ENCODE results near the gene DNAJC7. TPM values are rescaled to one million over a fixed set of nuclear protein-coding genes. Genes with fewer than 3 reads are reported as not detected.
A peak's percentile ranks its signal among the peaks of the same experiment; 100 is the strongest.
"Not testable (repeated sequence)": the region's sequence is repeated elsewhere in the genome, so short reads cannot be mapped to it uniquely, and the experiment has no call there.

DNAJC7 gene
- total RNA-seq, 1 donor from 2014 or later, result 75.9 TPM

DNA sequence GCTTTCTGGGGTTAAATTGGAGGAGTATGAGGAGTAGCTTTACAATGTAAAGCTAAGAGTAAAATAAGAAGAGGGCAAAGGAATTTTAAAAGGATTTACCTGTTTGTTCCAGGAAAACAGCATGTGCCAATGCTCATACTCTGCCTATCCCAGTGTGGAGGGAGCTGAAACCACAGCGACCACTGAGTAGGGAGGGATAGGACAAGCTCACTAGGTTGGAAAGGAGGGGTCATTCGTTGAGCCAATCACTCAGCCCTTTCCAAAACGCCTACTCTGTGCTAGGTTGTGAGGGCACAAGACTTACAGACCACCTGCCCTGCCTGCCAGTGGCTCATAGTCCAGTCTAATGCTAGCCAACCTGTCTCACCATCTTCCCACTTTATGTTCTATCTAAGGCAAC, 1.1 kb upstream of the DNAJC7 start:
- peak overlapping the region; percentile 95 for H3K27ac ChIP-seq
- peak overlapping the region; percentile 93 for H3K4me3 ChIP-seq
- H3K9me3 ChIP-seq, result no peaks in the 10 kb centered on the region
- H3K27me3 ChIP-seq, result no peaks in the 10 kb centered on the region
- DNase-seq (no peak), ATAC-seq (no peak)
- H3K4me1 ChIP-seq, result peaks cover 41% of the 10 kb centered on the region
- intact Hi-C loops (cut with DNase I), result no loop called here
- H3K36me3 ChIP-seq, result peaks cover 13% of the 10 kb centered on the region
- TF ChIP-seq CTCF (IDR thresholded peaks at IDR 0.05), result no peak

GRCh38 chr17:42017866-42018200, 594 bp upstream of the DNAJC7 start:
- H3K27me3 ChIP-seq, result no peaks in the 10 kb centered on the region
- no peak for DNase-seq
- no peak for ATAC-seq
- H3K4me1 ChIP-seq, result peaks cover 38% of the 10 kb centered on the region
- peak overlapping the region; percentile 95 for H3K27ac ChIP-seq
- peak overlapping the region; percentile 93 for H3K4me3 ChIP-seq
- intact Hi-C loops (cut with DNase I), result no loop called here
- H3K9me3 ChIP-seq, result no peaks in the 10 kb centered on the region
- peaks cover 8% of the 10 kb centered on the region for H3K36me3 ChIP-seq
- TF ChIP-seq CTCF (IDR thresholded peaks at IDR 0.05), result no peak

DNA sequence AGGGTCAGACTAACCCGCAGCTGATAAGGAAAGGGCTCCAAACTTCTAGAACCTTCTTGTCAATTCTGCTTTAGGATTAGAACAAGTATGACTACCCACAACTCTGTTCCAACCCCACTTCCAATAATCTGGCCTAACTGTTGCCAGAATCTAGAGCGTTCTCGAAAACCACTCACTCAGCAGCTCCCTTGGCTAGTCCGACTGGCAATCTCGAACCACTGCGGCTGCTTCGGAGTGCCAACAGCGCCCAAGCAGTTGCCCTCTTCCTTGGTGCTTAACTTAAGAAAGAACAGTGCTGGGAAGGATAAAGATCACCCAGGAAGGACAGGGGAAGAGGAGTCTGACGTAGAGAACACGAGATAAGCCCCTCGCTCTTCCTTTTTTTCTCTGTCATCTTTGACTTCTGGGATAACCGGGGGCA, 818 bp downstream of the DNAJC7 start:
- peak overlapping the region; percentile 95 for H3K27ac ChIP-seq
- TF ChIP-seq CTCF (IDR thresholded peaks at IDR 0.05), result no peak
- H3K9me3 ChIP-seq, result no peaks in the 10 kb centered on the region
- peak overlapping the region; percentile 93 for H3K4me3 ChIP-seq
- H3K4me1 ChIP-seq, result peaks cover 42% of the 10 kb centered on the region
- H3K36me3 ChIP-seq, result no peaks in the 10 kb centered on the region
- intact Hi-C loops (cut with DNase I), result no loop called here
- DNase-seq (no peak), ATAC-seq (no peak)
- no peaks in the 10 kb centered on the region for H3K27me3 ChIP-seq

DNA sequence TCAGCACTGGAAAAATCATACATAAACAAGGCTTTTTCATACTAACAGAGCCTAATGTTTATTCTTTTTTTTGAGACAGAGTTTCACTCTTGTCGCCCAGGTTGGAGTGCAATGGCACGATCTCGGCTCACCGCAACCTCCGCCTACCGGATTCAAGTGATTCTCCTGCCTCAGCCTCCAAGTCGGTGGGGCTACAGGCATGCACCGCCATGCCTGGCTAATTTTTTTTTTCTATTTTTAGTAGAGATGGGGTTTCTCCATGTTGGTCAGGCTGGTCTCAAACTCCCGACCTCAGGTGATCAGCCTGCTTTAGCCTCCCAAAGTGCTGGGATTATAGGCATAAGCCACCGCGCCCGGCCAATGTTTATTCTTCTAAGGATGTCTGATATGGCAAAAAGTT, 3.5 kb downstream of the DNAJC7 start:
- H3K36me3 ChIP-seq; H3K9me3 ChIP-seq; H3K27ac ChIP-seq; H3K27me3 ChIP-seq; ATAC-seq; H3K4me3 ChIP-seq; DNase-seq; intact Hi-C loops (cut with DNase I): not testable (repeated sequence)
- H3K4me1 ChIP-seq, result peaks cover 49% of the 10 kb centered on the region

DNA sequence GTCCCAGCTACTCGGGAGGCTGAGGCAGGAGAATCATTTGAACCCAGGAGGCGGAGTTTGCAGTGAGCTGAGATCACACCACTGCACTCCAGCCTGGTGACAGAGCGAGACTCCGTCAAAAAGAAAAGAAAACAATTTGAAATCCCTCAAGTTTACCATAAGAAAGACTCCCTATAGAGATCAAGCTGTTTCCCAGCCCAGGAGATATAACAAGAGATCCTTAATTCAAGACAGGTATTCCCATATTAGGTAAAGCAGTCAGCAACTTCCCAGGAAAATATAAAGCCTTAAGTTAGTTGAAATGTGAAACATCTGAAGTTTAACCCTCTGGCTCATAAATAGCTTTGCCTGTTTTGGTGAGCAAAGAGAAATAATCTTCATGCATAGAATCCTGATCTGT, 4.9 kb downstream of the DNAJC7 start:
- H3K9me3 ChIP-seq; DNase-seq; H3K27ac ChIP-seq; H3K4me3 ChIP-seq; ATAC-seq; H3K36me3 ChIP-seq; H3K27me3 ChIP-seq; intact Hi-C loops (cut with DNase I): not testable (repeated sequence)
- peaks cover 42% of the 10 kb centered on the region for H3K4me1 ChIP-seq

DNA sequence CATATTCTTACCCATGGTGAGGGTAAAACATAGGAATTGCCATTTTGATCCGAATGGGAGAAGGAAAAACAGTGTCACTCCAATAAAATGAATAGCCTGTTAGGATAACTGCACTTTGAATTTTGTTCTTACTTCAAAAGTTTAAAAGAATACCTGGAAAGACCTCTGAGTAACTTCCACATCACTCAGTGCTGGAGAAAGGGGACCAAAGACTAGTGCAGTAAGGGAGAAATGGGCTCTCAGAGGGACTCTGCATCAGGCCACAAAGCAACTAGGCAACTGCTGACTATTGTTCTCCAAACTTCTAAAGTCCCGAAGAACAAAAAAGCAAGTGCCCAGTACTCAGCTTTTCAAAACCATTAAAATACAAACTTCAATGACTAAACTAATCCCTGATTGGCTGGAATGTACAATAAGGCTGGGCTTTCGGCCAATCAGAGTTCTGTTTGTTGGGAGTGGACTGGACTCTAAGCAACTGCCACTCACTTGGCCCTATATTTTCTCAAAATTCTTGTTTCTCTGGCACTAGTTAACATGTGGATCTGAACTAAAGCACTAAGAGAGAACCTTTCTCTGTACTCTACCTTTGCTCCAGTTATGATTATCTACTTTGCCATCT, 6.2 kb downstream of the DNAJC7 start:
- peaks cover 49% of the 10 kb centered on the region for H3K4me1 ChIP-seq

GRCh38 chr17:42010266-42010680, 7.0 kb downstream of the DNAJC7 start:
- ATAC-seq, result peak; percentile 66
- H3K36me3 ChIP-seq; H3K4me3 ChIP-seq; H3K27ac ChIP-seq; H3K27me3 ChIP-seq; DNase-seq; intact Hi-C loops (cut with DNase I); H3K9me3 ChIP-seq: not testable (repeated sequence)
- peaks cover 49% of the 10 kb centered on the region for H3K4me1 ChIP-seq

More for the DNA sequence above, 6.2 kb downstream of the DNAJC7 start:
- Histone ChIP-seq H3K4me3 (no peak overlapping the region), H3K9me3 (no peaks in the 10 kb centered on the region), H3K27ac (no peak overlapping the region), H3K36me3 (no peaks in the 10 kb centered on the region), H3K27me3 (no peaks in the 10 kb centered on the region)
- intact Hi-C loops (cut with DNase I), result no loop called here
- TF ChIP-seq CTCF (IDR thresholded peaks at IDR 0.05), result no peak
- ATAC-seq (peak; percentile 34), DNase-seq (no peak)
